Lower lobe of right lung (tissue), 2 donors: ENCODE results near the gene CASTOR2. TPM values are rescaled to one million over a fixed set of nuclear protein-coding genes. Genes with fewer than 3 reads are reported as not detected.
"Not testable (repeated sequence)": the region's sequence is repeated elsewhere in the genome, so short reads cannot be mapped to it uniquely, and the experiment has no call there.

Experiments
- ATAC-seq, 2 donors: fragments of 200-7000 bp; cut with Tn5 transposase; one replicate each; pipeline ENCODE4 v1.9.1; 2020 to 2022; ENCODE audit warnings: mild to moderate bottlenecking in 2 of 2, moderate library complexity in 2 of 2
- DNase-seq: peaks from one replicate; pipeline ENCODE4 v3.0.0-alpha.2; 2020
- H3K27ac ChIP-seq: fragments of 200-600 bp; one replicate; pipeline ENCODE4 v1.8.0; 2022
- H3K27me3 ChIP-seq: fragments of 200-600 bp; one replicate; pipeline ENCODE4 v1.8.0; 2022; ENCODE audit warnings: low read depth
- H3K36me3 ChIP-seq: fragments of 200-600 bp; one replicate; pipeline ENCODE4 v1.8.0; 2022; ENCODE audit warnings: mild to moderate bottlenecking
- H3K4me1 ChIP-seq: fragments of 200-600 bp; one replicate; pipeline ENCODE4 v1.8.0; 2022
- H3K4me3 ChIP-seq: fragments of 200-600 bp; one replicate; pipeline ENCODE4 v1.8.0; 2022; ENCODE audit warnings: mild to moderate bottlenecking
- H3K9me3 ChIP-seq: fragments of 200-600 bp; one replicate; pipeline ENCODE4 v1.8.0; 2022
- intact Hi-C: fragments of 100-400 bp; cut with DNase I; formaldehyde crosslinking; loops from one replicate; pipeline ENCODE4 v1.11.0; 2022
- total RNA-seq: library from RNA; stranded (reverse); fragmentation: NEBNext Ultra II Directional; extraction: Animal tissue kit (Norgen Biotek cat#: 25700); gene quantifications from one replicate; pipeline ENCODE4 v1.2.1, GENCODE V29; 2021
- TF ChIP-seq, protein P1 (sequence below): fragments of 200-600 bp; IDR thresholded peaks from one replicate; pipeline ENCODE4 v1.8.0; 2022; ENCODE audit warnings: antibody characterized with exemption, mild to moderate bottlenecking
- donor health status: DM: no; HTN: yes; CAD: no; lungs with severe emphysema.

CASTOR2 gene
- total RNA-seq, 1 donor from 2014 or later = 9.0 TPM

DNA sequence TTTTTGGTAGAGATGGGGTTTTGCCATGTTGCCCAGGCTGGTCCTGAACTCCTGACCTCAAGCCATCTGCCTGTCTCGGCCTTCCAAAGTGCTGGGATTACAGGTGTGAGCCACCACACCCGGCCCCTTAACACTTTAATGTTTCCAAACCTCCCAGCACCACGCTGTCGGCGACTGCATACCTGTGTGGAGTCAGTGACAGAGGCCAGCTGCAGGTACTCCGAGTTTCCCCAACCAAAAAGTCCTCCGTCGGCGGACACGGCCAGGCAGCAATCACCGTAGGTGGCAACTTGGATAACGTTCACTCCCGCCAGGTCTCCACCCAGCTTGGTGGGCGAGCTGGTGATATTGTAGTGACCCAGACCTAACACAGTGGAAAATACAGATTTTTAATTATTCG, 93.9 kb downstream of the CASTOR2 start:
- Histone ChIP-seq H3K9me3 (no peaks in the 10 kb centered on the region), H3K27ac (no peak overlapping the region), H3K36me3 (peaks cover 99% of the 10 kb centered on the region), H3K4me3 (no peak overlapping the region), H3K27me3 (no peaks in the 10 kb centered on the region), H3K4me1 (no peaks in the 10 kb centered on the region)
- ATAC-seq = no peak
- TF ChIP-seq, protein P1, sequence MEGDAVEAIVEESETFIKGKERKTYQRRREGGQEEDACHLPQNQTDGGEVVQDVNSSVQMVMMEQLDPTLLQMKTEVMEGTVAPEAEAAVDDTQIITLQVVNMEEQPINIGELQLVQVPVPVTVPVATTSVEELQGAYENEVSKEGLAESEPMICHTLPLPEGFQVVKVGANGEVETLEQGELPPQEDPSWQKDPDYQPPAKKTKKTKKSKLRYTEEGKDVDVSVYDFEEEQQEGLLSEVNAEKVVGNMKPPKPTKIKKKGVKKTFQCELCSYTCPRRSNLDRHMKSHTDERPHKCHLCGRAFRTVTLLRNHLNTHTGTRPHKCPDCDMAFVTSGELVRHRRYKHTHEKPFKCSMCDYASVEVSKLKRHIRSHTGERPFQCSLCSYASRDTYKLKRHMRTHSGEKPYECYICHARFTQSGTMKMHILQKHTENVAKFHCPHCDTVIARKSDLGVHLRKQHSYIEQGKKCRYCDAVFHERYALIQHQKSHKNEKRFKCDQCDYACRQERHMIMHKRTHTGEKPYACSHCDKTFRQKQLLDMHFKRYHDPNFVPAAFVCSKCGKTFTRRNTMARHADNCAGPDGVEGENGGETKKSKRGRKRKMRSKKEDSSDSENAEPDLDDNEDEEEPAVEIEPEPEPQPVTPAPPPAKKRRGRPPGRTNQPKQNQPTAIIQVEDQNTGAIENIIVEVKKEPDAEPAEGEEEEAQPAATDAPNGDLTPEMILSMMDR = no peak
- no peak for DNase-seq
- intact Hi-C loops = no loop called here

DNA sequence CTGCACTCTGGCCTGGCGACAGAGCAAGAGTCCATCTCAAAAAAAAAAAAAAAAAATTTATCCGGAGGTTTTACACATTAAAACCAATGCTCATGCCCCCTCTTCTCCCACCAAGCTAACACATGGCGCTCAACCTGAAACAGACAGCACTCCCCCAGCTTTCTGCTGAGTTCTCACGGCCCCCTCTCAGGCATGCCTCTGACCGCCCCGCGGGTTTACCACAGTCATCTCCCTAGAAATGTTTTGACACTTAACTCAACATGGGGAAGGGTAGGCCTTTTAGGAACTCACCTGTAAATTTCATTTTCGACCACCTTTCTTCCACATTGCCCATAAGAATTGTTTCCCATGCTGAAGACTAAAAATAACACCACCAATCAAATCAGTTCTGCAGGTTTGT, 99.8 kb downstream of the CASTOR2 start:
- H3K27ac ChIP-seq = no peak overlapping the region
- H3K4me3 ChIP-seq = no peak overlapping the region
- no peaks in the 10 kb centered on the region for H3K27me3 ChIP-seq
- intact Hi-C loops = no loop called here
- no peaks in the 10 kb centered on the region for H3K4me1 ChIP-seq
- TF ChIP-seq, protein P1 = no peak
- peaks cover 100% of the 10 kb centered on the region for H3K36me3 ChIP-seq
- H3K9me3 ChIP-seq = no peaks in the 10 kb centered on the region
- DNase-seq = peak; percentile 14
- ATAC-seq = no peak

DNA sequence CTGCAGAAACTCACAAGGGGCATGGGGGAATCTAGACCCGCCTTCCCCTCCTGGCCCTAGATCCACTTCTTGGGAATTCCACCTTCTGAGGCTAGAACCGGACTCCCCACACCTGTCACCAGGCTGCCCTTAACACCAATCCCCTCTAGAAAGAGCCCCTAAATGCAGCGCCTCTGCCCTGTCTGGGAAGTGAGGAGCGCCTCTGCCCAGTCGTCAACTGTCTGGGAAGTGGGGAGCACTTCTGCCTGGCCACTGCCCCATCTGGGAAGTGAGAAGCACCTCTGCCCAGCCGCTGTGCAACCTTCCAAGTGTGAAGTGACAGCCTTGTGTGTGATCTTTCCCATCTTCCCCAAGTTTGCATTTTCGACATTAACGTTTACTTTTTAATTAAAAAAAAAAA, 100.3 kb downstream of the CASTOR2 start:
- no peak overlapping the region for H3K4me3 ChIP-seq
- peaks cover 100% of the 10 kb centered on the region for H3K36me3 ChIP-seq
- H3K4me1 ChIP-seq = no peaks in the 10 kb centered on the region
- intact Hi-C loops = no loop called here
- TF ChIP-seq, protein P1 = no peak
- H3K27me3 ChIP-seq = no peaks in the 10 kb centered on the region
- H3K9me3 ChIP-seq = no peaks in the 10 kb centered on the region
- ATAC-seq (no peak), DNase-seq (peak; percentile 22)
- no peak overlapping the region for H3K27ac ChIP-seq

DNA sequence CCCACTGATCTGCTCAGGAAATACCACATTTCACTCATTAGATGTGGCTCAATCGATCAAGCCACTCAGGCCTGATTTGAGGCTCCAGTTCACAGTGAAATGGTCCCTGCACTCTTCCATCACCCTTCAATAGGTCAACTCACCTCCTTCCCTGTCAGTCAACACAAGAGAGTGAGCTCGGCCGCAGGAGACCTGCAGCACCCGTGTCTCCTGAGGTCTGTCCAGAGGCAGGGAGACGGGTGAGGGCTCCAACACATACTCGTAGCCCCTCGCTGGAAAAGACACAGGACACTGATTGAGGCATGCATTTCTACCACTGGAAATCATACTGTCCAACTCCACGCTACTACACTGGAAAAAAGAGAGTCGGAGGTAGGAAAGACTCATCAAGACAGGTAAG, 102.0 kb downstream of the CASTOR2 start:
- intact Hi-C loops = no loop called here
- Histone ChIP-seq H3K27me3 (no peaks in the 10 kb centered on the region), H3K4me1 (no peaks in the 10 kb centered on the region), H3K36me3 (peaks cover 94% of the 10 kb centered on the region), H3K27ac (no peak overlapping the region), H3K4me3 (no peak overlapping the region), H3K9me3 (no peaks in the 10 kb centered on the region)
- ATAC-seq = no peak
- TF ChIP-seq, protein P1 = no peak
- peak; percentile 4 for DNase-seq

DNA sequence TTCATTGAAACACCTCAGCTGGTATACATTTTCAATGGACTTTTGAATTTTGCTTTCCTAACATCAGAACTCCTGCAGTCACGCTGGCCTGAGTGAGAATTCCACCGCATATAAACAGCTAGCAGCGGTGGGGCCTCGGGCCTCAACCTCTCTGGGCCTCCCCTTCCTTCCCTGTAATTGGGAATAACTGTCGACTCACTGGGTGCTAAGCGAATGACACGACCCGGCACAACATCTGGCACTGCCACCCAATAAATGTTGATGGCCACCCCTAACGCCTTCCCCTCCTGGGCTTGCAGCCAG, 108.4 kb downstream of the CASTOR2 start:
- TF ChIP-seq, protein P1 = no peak
- Histone ChIP-seq H3K27me3 (no peaks in the 10 kb centered on the region), H3K9me3 (no peaks in the 10 kb centered on the region), H3K36me3 (peaks cover 30% of the 10 kb centered on the region), H3K27ac (peak overlapping the region; percentile 92), H3K4me3 (peak overlapping the region; percentile 89), H3K4me1 (peaks cover 9% of the 10 kb centered on the region)
- ATAC-seq (peak; percentile 5 to 32), DNase-seq (no peak)
- intact Hi-C loops = no loop called here

DNA sequence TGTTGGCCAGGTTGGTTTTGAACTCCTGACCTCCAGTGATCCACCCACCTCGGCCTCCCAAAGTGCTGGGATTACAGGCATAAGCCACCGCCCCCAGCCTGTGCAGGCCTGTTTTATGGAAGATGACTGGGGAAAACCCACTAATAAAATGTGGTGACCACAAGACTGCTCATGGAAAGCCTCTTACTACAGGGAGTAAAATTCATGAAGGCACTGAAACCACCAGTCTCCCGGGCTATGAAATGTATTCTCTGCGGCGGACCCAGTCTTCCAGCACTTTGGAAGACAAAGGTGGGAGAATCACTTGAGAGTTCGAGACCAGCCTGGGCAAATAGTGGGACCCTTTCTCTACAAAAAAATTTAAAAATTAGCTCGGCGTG, 109.7 kb downstream of the CASTOR2 start:
- H3K9me3 ChIP-seq, H3K4me1 ChIP-seq, intact Hi-C loops, DNase-seq, ATAC-seq, H3K27me3 ChIP-seq: not testable (repeated sequence)
- H3K36me3 ChIP-seq = peaks cover 17% of the 10 kb centered on the region
- peak overlapping the region; percentile 89 for H3K4me3 ChIP-seq
- H3K27ac ChIP-seq = peak overlapping the region; percentile 92

Other genes starting within 250 kb of the CASTOR2 start
- 50.8 TPM for gene NCF1, start 190.7 kb upstream of the CASTOR2 start, total RNA-seq
- 19.0 TPM for gene GTF2IRD2, start 113.1 kb upstream of the CASTOR2 start, total RNA-seq
- 33.9 TPM for gene RCC1L, start 109.1 kb downstream of the CASTOR2 start, total RNA-seq
- gene GTF2IRD2B, start 127.9 kb downstream of the CASTOR2 start, total RNA-seq = 51.8 TPM